H1 (cell line): Measurements from ENCODE around the gene C1QL2. TPM values are rescaled to one million over a fixed set of nuclear protein-coding genes. Genes with fewer than 3 reads are reported as not detected.

Experiments
- CTCF ChIA-PET: fragments of 300-600 bp; sonication (Branson Sonifier 250); formaldehyde crosslinking; loops from one replicate; lab custom pipeline; 2021; ENCODE audit not compliant: partially characterized antibody; lab: Charles Lee
- POLR2A ChIA-PET: fragments of 300-600 bp; sonication (Branson Sonifier 250); formaldehyde crosslinking; loops from one replicate; lab custom pipeline; 2021; ENCODE audit warnings: inconsistent platforms; ENCODE audit not compliant: partially characterized antibody; lab: Charles Lee
- DNase-seq, 2 experiments: peaks; one replicate each; pipeline versions ENCODE4 v3.0.0 to v3.0.0-alpha.2; 2010 to 2022; ENCODE audit warnings: low spot score in 2 of 2, low read depth in 1 of 2, mixed read lengths in 1 of 2
- FAIRE-seq: peaks from 2 replicates; lab custom pipeline; 2011; peaks lifted over from hg19 to GRCh38; lab: Jason Lieb, UNC
- H2AFZ ChIP-seq: 2 replicates; pipeline ENCODE4 v1.8.1; 2012; ENCODE audit warnings: low read length, inconsistent platforms
- H2AK5ac ChIP-seq: 2 replicates; pipeline ENCODE4 v1.6.1; 2013; ENCODE audit warnings: low read depth, low read length
- H2BK120ac ChIP-seq: replicated peaks from 2 replicates; pipeline ENCODE3; 2013; ENCODE audit warnings: low read depth, low read length, inconsistent platforms
- H2BK12ac ChIP-seq: 2 replicates; pipeline ENCODE4 v1.6.1; 2013; ENCODE audit warnings: low read depth, low read length
- H2BK15ac ChIP-seq: 2 replicates; pipeline ENCODE4 v1.6.1; 2013; ENCODE audit warnings: low read length
- H2BK20ac ChIP-seq: 2 replicates; pipeline ENCODE4 v1.6.1; 2013; ENCODE audit warnings: low read length
- H2BK5ac ChIP-seq: 2 replicates; pipeline ENCODE4 v1.6.1; 2013; ENCODE audit warnings: low read depth, low read length
- H3K14ac ChIP-seq: 2 replicates; pipeline ENCODE4 v1.6.1; 2013; ENCODE audit warnings: inconsistent platforms; ENCODE audit not compliant: insufficient read length
- H3K18ac ChIP-seq: 2 replicates; pipeline ENCODE4 v1.6.1; 2013; ENCODE audit warnings: low read length; ENCODE audit errors: extremely low read depth
- H3K23ac ChIP-seq: 2 replicates; pipeline ENCODE4 v1.6.1; 2013; ENCODE audit warnings: inconsistent platforms; ENCODE audit not compliant: insufficient read length
- H3K23me2 ChIP-seq: 2 replicates; pipeline ENCODE4 v1.6.1; 2013; ENCODE audit warnings: low read depth, low read length
- H3K27ac ChIP-seq: 2 replicates; pipeline ENCODE4 v1.6.1; 2011; ENCODE audit warnings: low read depth, low read length, inconsistent platforms
- H3K27me3 ChIP-seq, 4 experiments: replicated peaks in 1 of 4; 1 replicate in 1 of 4; 2 replicates in 3 of 4; pipeline versions ENCODE4 v1.6.1 to v1.8.1; 2011 to 2013; ENCODE audit warnings: low read length in 3 of 4, mild to moderate bottlenecking in 3 of 4, inconsistent platforms in 2 of 4, mixed read lengths in 2 of 4, moderate library complexity in 1 of 4; ENCODE audit not compliant: control insufficient read depth in 3 of 4, insufficient read depth in 3 of 4; ENCODE audit errors: extremely low read depth in 1 of 4
- H3K36me3 ChIP-seq, 4 experiments: 2 replicates each; pipeline versions ENCODE4 v1.6.1 to v1.8.1; 2011 to 2013; ENCODE audit warnings: mild to moderate bottlenecking in 4 of 4, low read length in 3 of 4, moderate library complexity in 2 of 4, control low read depth in 1 of 4, inconsistent platforms in 1 of 4; ENCODE audit not compliant: insufficient read depth in 4 of 4, control insufficient read depth in 2 of 4
- H3K4ac ChIP-seq: replicated peaks from 2 replicates; pipeline ENCODE3; 2013; ENCODE audit warnings: low read length, low read depth, mixed read lengths, inconsistent platforms; ENCODE audit not compliant: insufficient read length
- H3K4me1 ChIP-seq, 4 experiments: replicated peaks in 1 of 4; 1 replicate in 1 of 4; 2 replicates in 3 of 4; pipeline versions ENCODE4 v1.6.1 to v1.8.1; 2011 to 2013; ENCODE audit warnings: low read length in 3 of 4, inconsistent platforms in 2 of 4, mixed read lengths in 1 of 4; ENCODE audit not compliant: insufficient read depth in 4 of 4, control insufficient read depth in 3 of 4
- H3K4me2 ChIP-seq, 2 experiments: 2 replicates each; pipeline versions ENCODE4 v1.6.1 to v1.8.1; 2011 to 2013; ENCODE audit warnings: low read depth in 2 of 2, low read length in 2 of 2, control low read depth in 1 of 2, inconsistent platforms in 1 of 2, mild to moderate bottlenecking in 1 of 2; ENCODE audit not compliant: insufficient read depth in 1 of 2
- H3K4me3 ChIP-seq, 4 experiments: fragments of 200-600, 300-600 bp in 1 of 4; sonication (generic), shearing (Covaris generic), sonication (Bioruptor Twin) in 1 of 4; 2 replicates each; pipeline versions ENCODE4 v1.5.1 to v1.8.1; 2011 to 2016; ENCODE audit warnings: low read length in 4 of 4, low read depth in 3 of 4, control low read depth in 2 of 4, inconsistent platforms in 2 of 4, mild to moderate bottlenecking in 2 of 4, mixed read lengths in 1 of 4, moderate library complexity in 1 of 4; ENCODE audit not compliant: insufficient read depth in 2 of 4; ENCODE audit errors: extremely low read depth in 1 of 4
- H3K56ac ChIP-seq: replicated peaks from 2 replicates; pipeline ENCODE3; 2013; ENCODE audit warnings: low read depth, mild to moderate bottlenecking, mixed read lengths, low read length, inconsistent platforms; ENCODE audit not compliant: insufficient read length
- H3K79me1 ChIP-seq: 2 replicates; pipeline ENCODE4 v1.6.1; 2013; ENCODE audit warnings: low read depth, low read length, control low read depth
- H3K79me2 ChIP-seq, 2 experiments: 2 replicates each; pipeline versions ENCODE4 v1.6.1 to v1.8.1; 2012 to 2013; ENCODE audit warnings: low read length in 2 of 2, mild to moderate bottlenecking in 2 of 2, inconsistent platforms in 1 of 2; ENCODE audit not compliant: insufficient read depth in 2 of 2, control insufficient read depth in 1 of 2
- H3K9ac ChIP-seq, 4 experiments: replicated peaks in 1 of 4; 1 replicate in 1 of 4; 2 replicates in 3 of 4; pipeline versions ENCODE4 v1.6.1 to v1.8.1; 2011 to 2013; ENCODE audit warnings: low read depth in 3 of 4, low read length in 3 of 4, control low read depth in 2 of 4, mild to moderate bottlenecking in 2 of 4, moderate library complexity in 2 of 4, inconsistent platforms in 1 of 4; ENCODE audit errors: extremely low read depth in 1 of 4
- H3K9me3 ChIP-seq, 2 experiments: 2 replicates each; pipeline versions ENCODE4 v1.6.1 to v1.8.1; 2012 to 2013; ENCODE audit warnings: mild to moderate bottlenecking in 2 of 2, moderate library complexity in 2 of 2, control low read depth in 1 of 2, inconsistent platforms in 1 of 2, low read depth in 1 of 2, low read length in 1 of 2, mixed read lengths in 1 of 2; ENCODE audit not compliant: insufficient read depth in 2 of 2
- H4K20me1 ChIP-seq, 2 experiments: replicated peaks in 1 of 2; 2 replicates each; pipeline versions ENCODE3 to v1.8.1; 2011 to 2013; ENCODE audit warnings: inconsistent platforms in 2 of 2, low read length in 2 of 2, mild to moderate bottlenecking in 1 of 2; ENCODE audit not compliant: insufficient read depth in 2 of 2, control insufficient read depth in 1 of 2
- H4K5ac ChIP-seq: 2 replicates; pipeline ENCODE4 v1.6.1; 2013; ENCODE audit warnings: low read length, low read depth, mixed read lengths, inconsistent platforms; ENCODE audit not compliant: insufficient read length
- H4K8ac ChIP-seq: 2 replicates; pipeline ENCODE4 v1.8.0; 2013; ENCODE audit warnings: mild to moderate bottlenecking, moderate library complexity, low read length, inconsistent platforms; ENCODE audit not compliant: insufficient read depth; ENCODE audit errors: extremely low read depth
- H4K91ac ChIP-seq: replicated peaks from 2 replicates; pipeline ENCODE3; 2013; ENCODE audit warnings: low read length, mixed read lengths, inconsistent platforms; ENCODE audit not compliant: insufficient read length
- BACH1 ChIP-seq: IDR thresholded peaks from 2 replicates; pipeline ENCODE4 v1.6.1; 2012; ENCODE audit warnings: low read length, improper control_type of control experiment
- MAFK ChIP-seq: IDR thresholded peaks from 2 replicates; pipeline ENCODE4 v1.6.1; 2012; ENCODE audit warnings: low read depth, mild to moderate bottlenecking, improper control_type of control experiment, low read length
- WGBS, 2 experiments: shearing (Covaris generic) in 1 of 2; methylation state at CpG; one replicate each; pipeline versions ENCODE4 v1.1.6 to v1.1.7; 2013 to 2015; ENCODE audit warnings: low lambda C conversion rate in 2 of 2, mixed read lengths in 2 of 2, inconsistent platforms in 1 of 2, low coverage in 1 of 2, missing lambda C conversion rate in 1 of 2; ENCODE audit not compliant: insufficient replicate concordance in 2 of 2, insufficient coverage in 1 of 2, insufficient read length in 1 of 2; ENCODE audit errors: extremely low coverage in 1 of 2, missing lambda C conversion rate in 1 of 2; 5-methylcytosine and 5-hydroxymethylcytosine counted together
- polyA plus RNA-seq, 7 experiments: library from polyadenylated mRNA; depleted of rRNA in 3 of 7; stranded (reverse) in 5 of 7; unstranded in 2 of 7; fragments of >200 nt in 5 of 7; fragments of 200-250 nt in 2 of 7; gene quantifications; 1 replicate in 5 of 7; 2 replicates in 1 of 7; 4 replicates in 1 of 7; pipeline versions ENCODE4 v1.2.1 to v1.2.3, GENCODE V29; 2011 to 2013; ENCODE audit warnings: missing spikeins in 2 of 7, mixed read lengths in 2 of 7
- total RNA-seq: library from RNA; stranded (reverse); fragmentation: NEBNext Ultra II Directional; extraction: Animal tissue kit (Norgen Biotek cat#: 25700); gene quantifications from 2 replicates; pipeline ENCODE4 v1.2.1, GENCODE V29; 2021

C1QL2 gene
- total and polyA plus RNA-seq, 2 of the 8 experiments (the other 6 are each of a cell fraction or from before 2014, with no cell fraction given) = 0.80 to 0.88 TPM

GRCh38 chr2:119136093-119136492 is 22.5 kb downstream of the C1QL2 start:
- H3K9me3 ChIP-seq = no peaks in the 10 kb centered on the region
- DNase-seq = no peak
- no peaks in the 10 kb centered on the region for H3K27me3 ChIP-seq
- ChIA-PET CTCF (interaction anchor here (0.8 to 18.5 kb wide), 7 partner anchors 9 to 352 kb away, joined by 3 to 198 read pairs (median 4); no protein-coding TSS in a partner anchor), POLR2A (no interaction called here)
- no peak overlapping the region for H4K8ac ChIP-seq
- no peak overlapping the region; a peak in 1 of 4 replicates for H3K4me2 ChIP-seq
- no peak overlapping the region for H3K18ac ChIP-seq
- H2BK5ac ChIP-seq = no peak overlapping the region
- H2BK12ac ChIP-seq = peak overlapping the region; percentile 9; the same call in 1 of the 2 replicates
- no peak overlapping the region for H3K4ac ChIP-seq
- no peak overlapping the region for H2AFZ ChIP-seq
- no peak overlapping the region for H4K5ac ChIP-seq
- peaks cover 0 to 6% (median 0%) of the 10 kb centered on the region in 4 experiments; a peak in 2 of 7 replicates for H3K4me1 ChIP-seq
- FAIRE-seq = no peak
- H3K56ac ChIP-seq = no peak overlapping the region
- H3K27ac ChIP-seq = no peak overlapping the region
- H3K79me1 ChIP-seq = no peaks in the 10 kb centered on the region
- no peak overlapping the region for H3K4me3 ChIP-seq
- peak overlapping the region; percentile 4; the same call in 1 of the 2 replicates for H2BK20ac ChIP-seq
- no peak overlapping the region for H3K14ac ChIP-seq
- H4K91ac ChIP-seq = no peak overlapping the region
- 81% methylated on average over 7 of the region's 7 CpGs; no CpG with 5 or more reads in 1 of the 2 experiments for WGBS, 2 experiments
- H3K23ac ChIP-seq = no peak overlapping the region
- H3K36me3 ChIP-seq = no peaks in the 10 kb centered on the region
- no peak overlapping the region; the same call in 1 of the 2 replicates for H2BK15ac ChIP-seq
- no peak overlapping the region for H3K9ac ChIP-seq
- peak; percentile 62; the same call in 1 of the 2 replicates for TF ChIP-seq BACH1
- no peak for TF ChIP-seq MAFK
- no peak overlapping the region for H2AK5ac ChIP-seq
- no peak overlapping the region for H2BK120ac ChIP-seq
- no peaks in the 10 kb centered on the region for H3K23me2 ChIP-seq
- H4K20me1 ChIP-seq = no peaks in the 10 kb centered on the region
- H3K79me2 ChIP-seq = no peaks in the 10 kb centered on the region
